ENCODE data around the gene ZNF280C.
"Not testable (repeated sequence)": the region's sequence is repeated elsewhere in the genome, so short reads cannot be mapped to it uniquely, and the experiment has no call there.

ZNF280C gene

DNA sequence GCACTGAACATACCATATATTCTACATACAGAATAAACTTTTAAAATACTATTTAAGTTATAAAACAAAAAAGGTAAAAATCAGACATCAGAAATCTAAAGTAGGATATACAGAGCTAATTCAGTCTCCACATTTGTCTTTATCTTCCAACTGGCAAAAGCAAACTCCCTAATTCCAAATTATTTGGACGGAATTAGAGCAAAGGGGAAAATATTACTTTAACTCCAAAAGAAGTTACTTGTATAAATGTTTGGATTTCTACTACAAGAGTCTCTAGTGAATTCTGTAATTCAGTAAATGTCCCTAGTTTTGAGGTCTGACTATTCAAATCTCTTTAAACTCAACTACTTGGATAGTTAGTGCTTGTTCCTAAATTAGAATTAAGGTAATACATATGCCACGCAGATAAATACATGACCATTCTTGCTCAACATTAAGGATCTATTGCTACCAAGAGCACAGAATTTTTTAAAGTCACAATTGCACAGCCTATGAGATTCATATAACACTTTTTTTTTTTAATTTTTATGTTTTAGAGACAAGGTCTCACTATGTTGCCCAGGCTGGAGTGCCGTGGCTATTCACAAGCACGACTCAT, 7.3 kb downstream of the ZNF280C start:
- DNase-seq = no peak

- no peak for DNase-seq
These were observed 8.4 kb downstream of the ZNF280C start for GRCh38 chrX:130260316-130260715.

GRCh38 chrX:130253916-130254315, 14.8 kb downstream of the ZNF280C start:
- DNase-seq = no peak

DNA sequence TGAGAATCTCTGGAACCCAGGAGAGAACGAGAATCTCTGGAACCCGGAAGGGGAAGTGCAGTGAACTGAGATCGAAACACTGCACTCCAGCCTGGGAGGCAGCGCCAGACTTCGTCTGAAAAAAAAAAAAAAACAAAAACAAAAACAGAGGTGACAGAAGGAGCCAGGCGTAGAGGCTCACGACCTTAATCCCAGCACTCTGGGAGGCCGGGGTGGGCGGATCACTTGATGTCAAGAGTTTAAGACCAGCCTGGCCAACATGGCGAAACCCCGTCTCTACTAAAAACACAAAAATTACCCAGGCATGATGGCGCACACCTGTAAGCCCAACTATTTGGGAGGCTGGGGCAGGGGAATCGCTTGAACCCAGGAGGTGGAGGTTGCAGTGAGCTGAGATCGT, 17.0 kb downstream of the ZNF280C start:
- no peak for DNase-seq

GRCh38 chrX:130247996-130248395, 20.7 kb downstream of the ZNF280C start:
- no peak for DNase-seq

GRCh38 chrX:130246084-130246483, 22.6 kb downstream of the ZNF280C start:
- DNase-seq = no peak

GRCh38 chrX:130245441-130245840, 23.3 kb downstream of the ZNF280C start:
- no peak for DNase-seq

GRCh38 chrX:130231184-130231583, 37.5 kb downstream of the ZNF280C start:
- not testable (repeated sequence) for DNase-seq

GRCh38 chrX:130228871-130229270, 39.8 kb downstream of the ZNF280C start:
- no peak for DNase-seq

DNA sequence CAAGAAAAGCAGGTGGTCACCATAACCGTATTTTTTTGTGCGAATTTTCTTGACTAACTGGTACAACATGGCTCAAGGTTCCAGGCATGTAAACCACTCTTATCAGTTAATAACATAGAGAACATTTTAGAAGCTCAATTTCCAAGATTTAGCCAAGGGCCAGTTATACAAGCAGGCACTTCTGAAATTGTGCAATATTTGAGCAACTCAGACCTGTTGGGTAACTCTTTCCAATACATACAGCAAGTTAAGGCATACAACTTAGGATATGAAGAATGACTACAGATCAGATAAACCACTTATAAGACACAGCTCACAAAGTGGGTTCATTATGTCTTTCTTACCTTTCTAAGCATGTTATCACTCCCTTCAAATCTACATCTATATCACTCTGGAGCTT, 43.9 kb downstream of the ZNF280C start:
- no peak for DNase-seq

GRCh38 chrX:130216320-130216719, 52.4 kb downstream of the ZNF280C start:
- no peak for DNase-seq

- DNase-seq = no peak
These were observed 55.3 kb downstream of the ZNF280C start for GRCh38 chrX:130213376-130213775.

DNA sequence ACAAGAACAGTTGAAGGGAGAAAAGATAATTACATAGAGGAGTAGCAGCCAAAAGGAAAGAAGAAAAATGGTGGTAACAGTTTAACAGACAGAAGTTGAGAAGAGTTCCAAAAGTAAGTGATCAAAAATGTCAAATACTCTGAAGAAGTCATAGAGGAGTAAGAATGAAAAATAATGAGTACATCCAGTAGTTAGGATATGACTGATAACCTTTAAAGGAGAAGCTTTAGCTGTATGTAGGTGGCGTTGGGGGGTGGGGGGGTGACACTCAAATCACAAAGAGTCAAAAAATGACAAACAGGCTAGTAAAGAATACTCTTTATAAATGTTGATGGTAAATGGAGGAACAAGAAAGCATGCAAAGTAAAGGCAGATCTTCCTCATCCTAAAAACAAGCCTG, 56.3 kb downstream of the ZNF280C start:
- no peak for DNase-seq

DNA sequence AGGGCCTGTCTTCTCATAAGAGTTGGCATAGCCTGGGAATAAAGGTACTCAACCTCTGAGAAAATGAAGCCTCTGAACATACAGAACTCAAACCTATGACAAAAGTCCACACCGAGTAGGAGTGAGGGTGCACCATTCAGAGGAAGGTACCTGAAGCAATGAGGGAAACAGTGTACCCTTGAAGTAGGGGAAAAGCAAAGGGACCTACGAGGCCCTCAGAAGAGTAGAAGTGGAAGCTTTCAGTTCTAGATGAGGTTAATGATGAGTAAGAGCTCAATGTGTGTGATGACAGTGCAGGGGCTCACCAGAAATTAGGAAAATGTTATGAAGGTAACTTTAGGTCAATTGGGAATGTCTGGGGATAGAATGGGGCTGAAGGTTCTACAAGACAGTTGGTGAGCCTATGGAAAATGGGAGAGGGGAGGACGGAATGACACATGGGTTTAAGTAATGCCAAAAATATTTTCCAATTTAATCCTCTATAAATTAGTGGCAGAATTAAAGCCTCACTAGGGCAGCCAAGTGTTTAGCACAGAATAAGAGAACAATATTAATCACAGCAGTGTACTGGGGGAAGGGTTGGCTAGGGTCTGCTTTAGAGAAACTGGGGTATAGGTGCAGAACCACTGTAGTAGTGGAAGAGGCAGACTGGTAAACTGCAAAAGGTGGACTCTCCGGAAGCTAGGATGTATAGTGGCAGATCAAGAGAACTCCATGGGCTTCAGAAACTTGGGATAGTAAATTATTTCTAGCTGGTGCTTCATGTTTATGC, 57.1 kb downstream of the ZNF280C start:
- no peak for DNase-seq

DNA sequence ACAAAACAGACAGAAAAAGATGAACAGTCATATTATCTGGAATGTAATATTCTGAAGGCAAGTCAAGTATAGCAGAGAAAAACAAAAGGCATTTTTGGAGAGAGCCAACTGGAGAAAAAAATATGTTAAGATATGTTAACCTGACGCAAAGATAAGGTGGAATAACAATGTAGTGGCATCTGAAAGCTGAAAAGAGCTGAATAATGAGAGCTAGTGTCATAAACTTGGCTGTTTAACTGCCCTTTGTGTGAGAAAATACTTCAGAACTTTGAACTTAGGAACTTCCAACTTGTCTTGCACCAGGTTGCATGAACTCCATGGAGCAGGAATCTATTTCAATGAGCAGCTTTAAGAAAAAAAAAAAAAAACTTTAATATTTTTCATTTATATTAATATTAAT, 64.1 kb downstream of the ZNF280C start:
- DNase-seq = no peak

GRCh38 chrX:130197464-130197863, 71.2 kb downstream of the ZNF280C start:
- DNase-seq = no peak

DNA sequence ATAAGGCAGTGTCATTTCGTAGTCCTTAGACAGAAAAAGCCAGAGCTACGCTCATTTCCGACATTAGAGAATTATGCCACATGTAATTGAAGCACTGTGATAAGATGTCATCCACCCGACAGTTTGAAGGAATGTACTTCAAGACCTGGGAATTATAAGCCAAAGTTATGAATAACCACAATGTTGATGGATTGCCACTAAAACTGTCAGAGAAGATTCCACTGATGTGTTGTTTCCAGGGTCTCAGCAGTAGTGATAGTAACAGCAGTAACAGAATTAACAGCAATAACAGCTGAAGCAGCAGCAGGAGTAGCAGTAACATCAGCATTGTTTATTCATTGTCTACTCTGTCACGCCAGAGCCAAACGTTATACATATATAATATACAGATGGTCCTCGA, 72.2 kb downstream of the ZNF280C start:
- DNase-seq = no peak

DNA sequence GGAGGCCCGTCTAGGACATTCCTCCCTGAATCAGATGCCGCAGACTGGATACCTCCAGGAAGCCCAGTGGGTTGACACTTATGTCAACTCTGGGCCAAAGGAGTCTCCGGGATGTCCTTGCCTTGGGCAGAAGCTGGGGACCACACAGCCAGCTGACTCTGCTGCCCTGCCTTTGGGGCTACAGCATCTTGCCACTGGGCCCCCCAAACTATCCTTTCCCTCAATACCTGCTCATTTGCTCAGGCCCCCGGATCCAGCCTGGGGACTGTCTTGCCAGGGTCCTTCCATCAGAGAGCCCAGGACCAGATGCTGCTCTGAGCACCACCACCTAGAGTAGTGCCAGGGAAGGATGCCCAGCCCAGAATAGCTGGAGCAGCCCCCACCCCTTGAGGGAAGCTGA, 77.9 kb downstream of the ZNF280C start:
- DNase-seq = no peak

DNA sequence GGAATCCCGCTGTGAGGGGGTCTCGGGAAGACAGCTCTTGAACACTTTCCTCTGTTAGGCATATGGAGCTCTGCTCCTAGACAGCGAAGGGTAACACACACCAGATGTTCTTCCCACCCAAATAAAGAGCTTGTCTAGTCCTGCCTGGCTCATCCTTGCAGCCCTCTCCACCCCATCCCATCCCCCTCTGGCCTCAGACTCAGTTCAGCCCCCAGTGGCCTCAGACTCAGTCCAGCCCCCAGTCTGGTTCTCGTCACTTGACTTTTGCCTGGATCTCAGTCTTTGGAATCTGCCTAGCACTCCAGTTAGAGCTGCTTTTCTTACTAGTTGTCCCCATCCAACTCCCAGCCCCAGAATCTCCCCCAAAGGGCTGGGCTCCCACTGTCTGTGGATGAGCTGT, 82.0 kb downstream of the ZNF280C start:
- no peak for DNase-seq

- no peak for DNase-seq
These were observed 83.8 kb downstream of the ZNF280C start for GRCh38 chrX:130184857-130185256.

DNA sequence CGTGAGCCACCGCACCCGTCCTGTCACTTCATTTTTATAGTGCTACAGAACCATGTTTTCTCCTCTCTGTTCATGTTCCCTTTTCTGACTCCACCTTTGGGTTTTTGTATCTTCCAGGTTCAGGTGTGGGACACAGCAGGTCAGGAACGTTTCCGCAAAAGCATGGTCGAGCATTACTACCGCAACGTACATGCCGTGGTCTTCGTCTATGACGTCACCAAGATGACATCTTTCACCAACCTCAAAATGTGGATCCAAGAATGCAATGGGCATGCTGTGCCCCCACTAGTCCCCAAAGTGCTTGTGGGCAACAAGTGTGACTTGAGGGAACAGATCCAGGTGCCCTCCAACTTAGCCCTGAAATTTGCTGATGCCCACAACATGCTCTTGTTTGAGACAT, 84.5 kb downstream of the ZNF280C start:
- no peak for DNase-seq

DNA sequence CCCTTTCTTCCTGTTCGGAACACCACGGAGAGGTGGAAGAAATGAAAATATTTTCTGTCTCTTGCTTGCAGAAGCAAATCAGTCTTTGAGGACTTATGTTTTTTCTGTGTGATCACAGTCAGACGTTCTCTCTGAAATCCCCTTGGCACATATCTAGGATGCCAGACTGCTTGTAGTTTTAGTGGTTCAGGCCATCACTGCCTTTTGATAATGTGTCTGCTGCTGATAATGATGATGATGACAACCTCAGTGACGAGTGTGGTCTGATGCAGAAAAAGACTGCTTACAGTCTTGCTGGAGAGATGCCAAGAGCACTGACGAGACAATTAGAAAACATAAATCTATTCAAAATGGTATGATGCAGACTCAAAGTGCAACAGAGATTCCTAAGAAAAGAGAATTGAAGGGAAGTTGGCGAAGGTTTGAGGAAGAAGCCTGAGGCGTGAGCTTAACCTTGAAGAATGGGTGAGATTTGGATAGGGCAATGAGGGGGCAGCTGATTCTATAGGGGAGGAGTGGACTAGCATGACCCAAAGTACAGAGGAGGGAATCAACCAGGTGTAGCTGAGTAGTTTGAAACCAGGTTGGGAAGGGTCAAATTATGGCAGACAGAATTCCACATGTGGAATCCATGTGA, 89.0 kb downstream of the ZNF280C start:
- no peak for DNase-seq

DNA sequence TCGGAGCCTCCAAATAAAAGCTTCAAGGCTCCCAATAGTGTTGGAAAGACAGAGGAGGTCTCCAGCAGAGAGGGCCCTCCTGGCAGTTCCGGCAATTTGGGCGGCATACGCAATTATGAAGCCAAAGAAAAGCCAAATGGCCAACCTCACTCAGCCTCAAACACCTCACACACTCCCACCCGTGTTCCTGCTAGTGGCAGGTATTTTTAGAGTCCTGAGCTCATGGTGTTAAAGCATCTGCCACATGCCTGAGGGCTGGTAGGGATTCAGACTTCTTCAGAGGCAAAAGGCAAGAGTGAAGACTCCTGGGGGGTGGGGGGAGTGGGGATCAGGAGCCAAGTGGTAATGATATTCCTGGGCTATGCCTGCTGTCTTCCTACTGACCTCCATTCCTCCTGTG, 89.5 kb downstream of the ZNF280C start:
- no peak for DNase-seq

GRCh38 chrX:130176942-130177341, 91.8 kb downstream of the ZNF280C start:
- DNase-seq = no peak
